Heart left ventricle (tissue), 13 donors: ENCODE data around the gene DSTN.

Source experiments
- POLR2A ChIP-seq, 2 donors: fragments of 450-650 bp; IDR thresholded peaks; one replicate each; pipeline ENCODE4 v1.6.1; 2017; ENCODE audit warnings: antibody characterized with exemption in 2 of 2, mild to moderate bottlenecking in 2 of 2, moderate library complexity in 2 of 2
- TF ChIP-seq, protein P1 (sequence below), 12 donors: fragments of 200-600 bp; sonication (generic) in 4 of 12; IDR thresholded peaks; one replicate each; pipeline versions ENCODE4 v1.5.0 to v1.8.0; 2018 to 2022; ENCODE audit warnings: antibody characterized with exemption in 12 of 12, mild to moderate bottlenecking in 5 of 12
- donor health status: ischemic (EF 13 %, LVEDD 7.1; RV severe dilation, severe dysfunction).
- donor health status: DM: no; HTN: yes; CAD: no.
- donor health status: DM: no; HTN: no; CAD: no.
- donor health status: ischemic (EF 25% LVEDD 6.9; RV normal size, moderate dysfunction).
- donor health status: ischemic (EF 25% LVEDD 5.7; RV mildly dilated, moderate dysfunction).
- donor health status: ischemic (EF 35%, LVEDD 5.7; RV mildly dilated, moderate dysfunction).
- donor health status: nonischemic (EF 11% LVEDD 7.7; RV severe dilation, severe dysfunction).
- donor health status: DM: yes; HTN: yes; CAD: no.
- donor health status: PGD.
- donor health status: ischemic (EF 29% LVEDD 5.4; RV normal size, mild dysfunction).
- donor health status: nonischemic (EF 23%, LVEDD 6.1; RV moderate dilation, normal function).

DNA sequence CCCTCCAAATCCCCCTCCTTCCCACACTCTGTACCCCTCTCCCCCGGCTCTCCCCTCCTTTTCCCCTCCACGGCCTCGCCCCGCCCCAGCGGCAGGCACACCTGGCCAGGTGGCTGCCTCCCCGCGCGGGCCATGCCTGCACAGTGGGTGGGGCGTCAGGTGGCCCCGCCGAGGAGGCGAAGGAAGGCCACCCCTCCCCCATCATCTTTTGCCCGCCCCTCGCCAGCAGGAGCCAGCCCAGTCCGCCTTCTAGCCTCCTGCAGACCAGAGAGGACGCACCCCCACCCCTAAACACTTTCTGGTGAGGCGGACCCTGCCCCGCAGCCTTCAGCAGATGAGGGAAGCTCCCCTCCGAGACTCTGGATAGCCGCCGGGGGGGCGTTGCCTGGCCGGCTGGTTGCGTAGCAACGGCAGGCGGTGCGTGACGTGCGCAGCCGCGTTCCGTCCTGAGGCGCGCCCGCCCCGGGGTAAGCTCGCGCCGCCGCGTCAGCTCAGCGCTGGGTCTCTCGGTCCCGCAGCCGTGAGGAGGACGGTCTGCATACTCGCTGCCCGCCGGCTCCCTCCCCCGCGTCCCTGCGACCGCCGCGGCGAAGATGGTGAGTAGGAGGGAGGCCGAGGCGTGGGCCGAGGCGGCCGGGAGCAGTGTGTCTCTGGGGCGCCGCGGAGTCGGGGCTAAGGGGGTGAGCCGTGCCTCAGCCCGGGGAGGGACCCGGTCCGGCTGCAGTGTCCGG lies at the start of gene DSTN:
- TF ChIP-seq, protein P1, sequence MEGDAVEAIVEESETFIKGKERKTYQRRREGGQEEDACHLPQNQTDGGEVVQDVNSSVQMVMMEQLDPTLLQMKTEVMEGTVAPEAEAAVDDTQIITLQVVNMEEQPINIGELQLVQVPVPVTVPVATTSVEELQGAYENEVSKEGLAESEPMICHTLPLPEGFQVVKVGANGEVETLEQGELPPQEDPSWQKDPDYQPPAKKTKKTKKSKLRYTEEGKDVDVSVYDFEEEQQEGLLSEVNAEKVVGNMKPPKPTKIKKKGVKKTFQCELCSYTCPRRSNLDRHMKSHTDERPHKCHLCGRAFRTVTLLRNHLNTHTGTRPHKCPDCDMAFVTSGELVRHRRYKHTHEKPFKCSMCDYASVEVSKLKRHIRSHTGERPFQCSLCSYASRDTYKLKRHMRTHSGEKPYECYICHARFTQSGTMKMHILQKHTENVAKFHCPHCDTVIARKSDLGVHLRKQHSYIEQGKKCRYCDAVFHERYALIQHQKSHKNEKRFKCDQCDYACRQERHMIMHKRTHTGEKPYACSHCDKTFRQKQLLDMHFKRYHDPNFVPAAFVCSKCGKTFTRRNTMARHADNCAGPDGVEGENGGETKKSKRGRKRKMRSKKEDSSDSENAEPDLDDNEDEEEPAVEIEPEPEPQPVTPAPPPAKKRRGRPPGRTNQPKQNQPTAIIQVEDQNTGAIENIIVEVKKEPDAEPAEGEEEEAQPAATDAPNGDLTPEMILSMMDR (IDR thresholded peaks at IDR 0.05), result no peak
- peak; percentile 21 to 98 for TF ChIP-seq POLR2A (IDR thresholded peaks at IDR 0.05)
